ENCODE results near the gene CDH24. TPM values are rescaled to one million over a fixed set of nuclear protein-coding genes. Genes with fewer than 3 reads are reported as not detected.

Gene CDH24
- total and polyA plus RNA-seq, 2 experiments from 2014 or later = 4.4 to 17.8 TPM

DNA sequence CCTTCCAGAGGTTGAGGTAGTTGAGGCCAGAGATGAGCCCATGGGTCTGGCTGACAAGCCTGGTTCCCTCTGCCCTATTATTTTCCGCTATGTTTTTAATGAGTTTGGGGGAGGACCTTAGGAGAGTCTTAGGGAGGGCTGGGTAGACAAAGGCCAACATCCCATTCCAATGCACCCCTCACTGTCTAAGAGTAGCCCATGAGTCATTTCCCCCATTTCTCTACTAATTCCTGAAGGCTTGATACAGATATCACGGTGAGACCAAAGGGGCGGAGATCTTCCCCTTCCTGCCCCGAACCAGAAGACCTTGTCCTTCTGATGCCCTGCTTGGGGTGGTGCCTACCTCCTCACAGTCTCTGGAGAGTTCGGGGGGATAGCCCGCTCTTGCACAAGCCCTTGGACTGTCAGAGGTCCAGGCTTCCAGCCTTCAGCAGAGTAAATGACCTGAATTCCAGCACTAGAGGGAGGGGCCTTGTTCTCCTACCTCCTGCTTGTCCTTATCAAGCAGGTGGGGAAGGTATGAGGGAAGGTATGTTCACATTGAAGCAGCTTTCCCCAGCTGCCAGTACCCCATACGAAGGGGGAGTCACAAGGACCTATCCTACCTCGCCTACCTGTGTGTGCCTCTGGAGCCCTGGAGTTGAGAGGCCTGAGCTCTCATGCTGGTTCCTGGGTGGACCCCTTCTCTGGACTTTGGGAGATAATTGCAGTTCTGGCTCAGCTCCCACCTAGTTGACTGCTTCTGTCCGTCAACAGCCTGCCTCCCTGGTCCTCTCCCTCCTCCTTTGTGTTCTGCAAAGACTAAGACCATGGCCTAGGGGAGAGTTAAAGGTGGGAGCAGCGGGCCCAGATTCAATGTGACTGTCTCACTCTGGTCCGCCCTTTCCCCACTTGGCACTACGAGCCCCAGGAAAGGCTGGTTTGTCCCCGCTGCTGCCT lies 11.6 kb downstream of the CDH24 start (continued):
- TF ChIP-seq, protein P1, sequence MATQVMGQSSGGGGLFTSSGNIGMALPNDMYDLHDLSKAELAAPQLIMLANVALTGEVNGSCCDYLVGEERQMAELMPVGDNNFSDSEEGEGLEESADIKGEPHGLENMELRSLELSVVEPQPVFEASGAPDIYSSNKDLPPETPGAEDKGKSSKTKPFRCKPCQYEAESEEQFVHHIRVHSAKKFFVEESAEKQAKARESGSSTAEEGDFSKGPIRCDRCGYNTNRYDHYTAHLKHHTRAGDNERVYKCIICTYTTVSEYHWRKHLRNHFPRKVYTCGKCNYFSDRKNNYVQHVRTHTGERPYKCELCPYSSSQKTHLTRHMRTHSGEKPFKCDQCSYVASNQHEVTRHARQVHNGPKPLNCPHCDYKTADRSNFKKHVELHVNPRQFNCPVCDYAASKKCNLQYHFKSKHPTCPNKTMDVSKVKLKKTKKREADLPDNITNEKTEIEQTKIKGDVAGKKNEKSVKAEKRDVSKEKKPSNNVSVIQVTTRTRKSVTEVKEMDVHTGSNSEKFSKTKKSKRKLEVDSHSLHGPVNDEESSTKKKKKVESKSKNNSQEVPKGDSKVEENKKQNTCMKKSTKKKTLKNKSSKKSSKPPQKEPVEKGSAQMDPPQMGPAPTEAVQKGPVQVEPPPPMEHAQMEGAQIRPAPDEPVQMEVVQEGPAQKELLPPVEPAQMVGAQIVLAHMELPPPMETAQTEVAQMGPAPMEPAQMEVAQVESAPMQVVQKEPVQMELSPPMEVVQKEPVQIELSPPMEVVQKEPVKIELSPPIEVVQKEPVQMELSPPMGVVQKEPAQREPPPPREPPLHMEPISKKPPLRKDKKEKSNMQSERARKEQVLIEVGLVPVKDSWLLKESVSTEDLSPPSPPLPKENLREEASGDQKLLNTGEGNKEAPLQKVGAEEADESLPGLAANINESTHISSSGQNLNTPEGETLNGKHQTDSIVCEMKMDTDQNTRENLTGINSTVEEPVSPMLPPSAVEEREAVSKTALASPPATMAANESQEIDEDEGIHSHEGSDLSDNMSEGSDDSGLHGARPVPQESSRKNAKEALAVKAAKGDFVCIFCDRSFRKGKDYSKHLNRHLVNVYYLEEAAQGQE (IDR thresholded peaks at IDR 0.05; ENCODE audit: unreplicated experiment) = no peak
- TF ChIP-seq CTCF (conservative IDR thresholded peaks at IDR 0.05; ENCODE audit: low read depth in 2 of 2) = no peak
- TF ChIP-seq EZH2phosphoT487 (IDR thresholded peaks at IDR 0.05; ENCODE audit: unreplicated experiment) = no peak
- TF ChIP-seq NANOG (IDR thresholded peaks at IDR 0.05; ENCODE audit: borderline replicate concordance) = no peak
- no peak for TF ChIP-seq CREB1 (CRISPR knock-in tag; IDR thresholded peaks at IDR 0.05; ENCODE audit: low read depth)
- TF ChIP-seq JUNB (IDR thresholded peaks at IDR 0.05; ENCODE audit: unreplicated experiment) = no peak
- no peak for TF ChIP-seq EZH2 (IDR thresholded peaks at IDR 0.05; ENCODE audit: low read depth, unreplicated experiment)
- no peak for TF ChIP-seq POLR2AphosphoS5 (IDR thresholded peaks at IDR 0.05; ENCODE audit: low read depth)

- Histone ChIP-seq H3K4me2 (no peak overlapping the region), H3F3A (replicated peaks; ENCODE audit: low read depth) (no peaks in the 10 kb centered on the region), H4K20me1 (replicated peaks; ENCODE audit: insufficient read depth) (no peaks in the 10 kb centered on the region), H3K27ac (ENCODE audit: low read depth) (no peak overlapping the region), H3K79me2 (replicated peaks; ENCODE audit: insufficient read depth) (no peaks in the 10 kb centered on the region), H2AFZ (no peak overlapping the region), H3K36me3 (ENCODE audit: insufficient read depth) (no peaks in the 10 kb centered on the region), H3K4me1 (ENCODE audit: insufficient read depth) (no peaks in the 10 kb centered on the region), H3K4me3 (no peak overlapping the region), H3K9me2 (ENCODE audit: insufficient read depth) (no peaks in the 10 kb centered on the region), H3K27me3 (ENCODE audit: insufficient read depth) (no peaks in the 10 kb centered on the region)
- H3K36me3 Mint-ChIP-seq (ENCODE audit: low read depth) = peaks cover 15% of the 10 kb centered on the region
- H3K4me1 Mint-ChIP-seq = peaks cover 20% of the 10 kb centered on the region
- H3K27me3 Mint-ChIP-seq (ENCODE audit: insufficient read depth, low read depth, poor library complexity) = peaks cover 17% of the 10 kb centered on the region
- H3K4me3 Mint-ChIP-seq = no peak overlapping the region
- H3K27ac Mint-ChIP-seq = 0 out of 2 replicates have a peak overlapping the region, but pooled peaks have one; percentile 44
- H3K9me3 Mint-ChIP-seq = no peaks in the 10 kb centered on the region; the same call in 2 of the 3 replicates
- no peak for ATAC-seq
- no peak for DNase-seq (ENCODE audit: low spot score)
- no peak for TF ChIP-seq NANOG (IDR thresholded peaks at IDR 0.05; ENCODE audit: borderline replicate concordance)
- no peak for TF ChIP-seq ZNF114 (CRISPR knock-in tag; IDR thresholded peaks at IDR 0.05)
- TF ChIP-seq STAT1 (IDR thresholded peaks at IDR 0.05; ENCODE audit: unreplicated experiment) = no peak
- no peak for TF ChIP-seq POLR2AphosphoS5 (IDR thresholded peaks at IDR 0.05; ENCODE audit: low read depth)
- TF ChIP-seq EZH2phosphoT487 (IDR thresholded peaks at IDR 0.05; ENCODE audit: unreplicated experiment) = no peak
- TF ChIP-seq CTCF (conservative IDR thresholded peaks at IDR 0.05; ENCODE audit: low read depth in 2 of 2) = no peak
- no peak for TF ChIP-seq CREB1 (CRISPR knock-in tag; IDR thresholded peaks at IDR 0.05; ENCODE audit: low read depth)
- no peak for TF ChIP-seq ZNF331 (CRISPR knock-in tag; IDR thresholded peaks at IDR 0.05; ENCODE audit: low read depth)
- no peak for TF ChIP-seq EZH2 (IDR thresholded peaks at IDR 0.05; ENCODE audit: low read depth, unreplicated experiment)
These were observed 12.5 kb downstream of the CDH24 start for GRCh38 chr14:23044840-23045239.
